NCI-H2081 (cell line): ENCODE measurements around the gene PLOD3.
"Not testable (repeated sequence)": the region's sequence is repeated elsewhere in the genome, so short reads cannot be mapped to it uniquely, and the experiment has no call there.

Experiments
- DNase-seq, 2 experiments: peaks; one replicate each; lab custom pipeline; 2025; lab: John Stamatoyannopoulos, UW

The PLOD3 gene

GRCh38 chr7:101217388-101218235 lies at the start of gene PLOD3, which contains the start of gene ZNHIT1:
PLOD3 (minus strand) TSS chr7:101217581; CDS start chr7:101217274, 307 bp downstream.
ZNHIT1 (plus strand) TSS chr7:101218165; CDS start chr7:101218196, 31 bp downstream.
- peak; percentile 99 for DNase-seq

- DNase-seq, result no peak
Measured at GRCh38 chr7:101265622-101266516, 48.5 kb upstream of the PLOD3 start.

GRCh38 chr7:101264102-101264706 lies 46.8 kb upstream of the PLOD3 start:
- DNase-seq, result not testable (repeated sequence)

GRCh38 chr7:101258243-101258731 lies 40.9 kb upstream of the PLOD3 start:
- DNase-seq, result no peak

GRCh38 chr7:101255796-101256195 lies 38.4 kb upstream of the PLOD3 start:
- DNase-seq, result no peak

- DNase-seq, result not testable (repeated sequence)
Measured at GRCh38 chr7:101253199-101253598, 35.8 kb upstream of the PLOD3 start.

GRCh38 chr7:101251871-101252659 lies 34.7 kb upstream of the PLOD3 start:
- peak; percentile 98 to 99 for DNase-seq

- DNase-seq, result no peak
Measured at GRCh38 chr7:101250324-101250723, 32.9 kb upstream of the PLOD3 start.

- no peak for DNase-seq
Measured at GRCh38 chr7:101248276-101248675, 30.9 kb upstream of the PLOD3 start.

- DNase-seq, result no peak
Measured at GRCh38 chr7:101245147-101245668, 27.8 kb upstream of the PLOD3 start.

- peak; percentile 92 to 96 for DNase-seq
Measured at GRCh38 chr7:101244375-101245146, 27.2 kb upstream of the PLOD3 start, which contains the start of gene FIS1. FIS1 (minus strand) TSS chr7:101245081; CDS start chr7:101245004, 77 bp downstream.

GRCh38 chr7:101243646-101244374 lies 26.4 kb upstream of the PLOD3 start:
- DNase-seq, result no peak

GRCh38 chr7:101241443-101242349 lies 24.3 kb upstream of the PLOD3 start:
- no peak for DNase-seq

GRCh38 chr7:101241015-101241363 lies 23.6 kb upstream of the PLOD3 start:
- no peak for DNase-seq

GRCh38 chr7:101240226-101241014 lies 23.0 kb upstream of the PLOD3 start:
- DNase-seq, result no peak

- DNase-seq, result no peak
Measured at GRCh38 chr7:101239951-101240220, 22.5 kb upstream of the PLOD3 start.

- no peak for DNase-seq
Measured at GRCh38 chr7:101239191-101239950, 22.0 kb upstream of the PLOD3 start.
